CD4-positive, alpha-beta T cell (primary cell): ENCODE measurements around the gene FAM135A. TPM values are rescaled to one million over a fixed set of nuclear protein-coding genes. Genes with fewer than 3 reads are reported as not detected.

ENCODE experiments used
- ATAC-seq: fragments of 200-7000 bp; cut with Tn5 transposase; one replicate; pipeline ENCODE4 v1.10.0; 2022; ENCODE audit warnings: mild to moderate bottlenecking; ENCODE audit not compliant: poor library complexity
- CTCF ChIA-PET: fragments of 350-600 bp; sonication (Branson Sonifier 250); formaldehyde crosslinking; loops from one replicate; lab custom pipeline; 2021; ENCODE audit warnings: antibody characterized with exemption, inconsistent platforms; lab: Charles Lee
- POLR2A ChIA-PET: fragments of 350-600 bp; sonication (Branson Sonifier 250); formaldehyde crosslinking; loops from one replicate; lab custom pipeline; 2021; ENCODE audit warnings: antibody characterized with exemption, inconsistent platforms; lab: Charles Lee
- DNase-seq, 14 experiments: peaks; one replicate each; pipeline ENCODE4 v3.0.0-alpha.2; 2013 to 2020; ENCODE audit warnings: mixed read lengths in 2 of 14
- H3K27ac ChIP-seq, 2 donors: one replicate each; pipeline versions ENCODE4 v1.5.1 to v1.7.0; 2013; ENCODE audit warnings: low read length in 2 of 2, low read depth in 1 of 2, mild to moderate bottlenecking in 1 of 2
- H3K27me3 ChIP-seq, 2 experiments: 1 replicate in 1 of 2; 2 replicates in 1 of 2; pipeline versions ENCODE4 v1.6.1 to v1.7.0; 2013; ENCODE audit warnings: low read length in 2 of 2, control low read depth in 1 of 2, mild to moderate bottlenecking in 1 of 2, moderate library complexity in 1 of 2; ENCODE audit not compliant: insufficient read depth in 2 of 2, control insufficient read depth in 1 of 2
- H3K36me3 ChIP-seq: one replicate; pipeline ENCODE4 v1.6.1; 2013; ENCODE audit warnings: low read length, control low read depth; ENCODE audit not compliant: insufficient read depth
- H3K4me1 ChIP-seq: one replicate; pipeline ENCODE4 v1.6.1; 2013; ENCODE audit warnings: low read length, control low read depth; ENCODE audit not compliant: insufficient read depth
- H3K4me3 ChIP-seq: one replicate; pipeline ENCODE4 v1.5.1; 2013; ENCODE audit warnings: mild to moderate bottlenecking, low read length, moderate library complexity
- H3K9me3 ChIP-seq, 2 experiments: 1 replicate in 1 of 2; 2 replicates in 1 of 2; pipeline versions ENCODE4 v1.6.1 to v1.7.0; 2013; ENCODE audit warnings: low read length in 2 of 2, mild to moderate bottlenecking in 2 of 2, control low read depth in 1 of 2, moderate library complexity in 1 of 2; ENCODE audit not compliant: control insufficient read depth in 1 of 2, insufficient read depth in 1 of 2
- H3K27ac Mint-ChIP-seq: one replicate; pipeline ENCODE4 v1.8.0; 2020; ENCODE audit warnings: mixed read lengths
- H3K27me3 Mint-ChIP-seq: one replicate; pipeline ENCODE4 v1.8.0; 2021; ENCODE audit warnings: mixed read lengths
- H3K36me3 Mint-ChIP-seq: one replicate; pipeline ENCODE4 v1.8.0; 2021; ENCODE audit warnings: low read depth, mixed read lengths
- H3K4me1 Mint-ChIP-seq: one replicate; pipeline ENCODE4 v1.8.0; 2021; ENCODE audit warnings: low read depth, mixed read lengths
- H3K4me3 Mint-ChIP-seq: one replicate; pipeline ENCODE4 v1.8.0; 2020; ENCODE audit warnings: mild to moderate bottlenecking, mixed read lengths
- H3K9me3 Mint-ChIP-seq: one replicate; pipeline ENCODE4 v1.8.0; 2020; ENCODE audit warnings: mixed read lengths
- CTCF ChIP-seq: fragments of 200-600 bp; IDR thresholded peaks from one replicate; pipeline ENCODE4 v1.8.0; 2022; ENCODE audit warnings: antibody characterized with exemption, mild to moderate bottlenecking
- intact Hi-C, 2 experiments: fragments of 100-400 bp; cut with DNase I in 1 of 2; cut with micrococcal nuclease in 1 of 2; formaldehyde crosslinking; loops; one replicate each; pipeline versions ENCODE4 v1.15.1 to v1.9.0; 2023 to 2025; cut with DNase I, micrococcal nuclease
- total RNA-seq, 174 experiments: library from RNA in 2 of 174; stranded (reverse) in 2 of 174; gene quantifications; one replicate each; pipeline ENCODE4 v1.2.3 and lab custom pipeline; 2021 to 2026

FAM135A gene
- total RNA-seq, 2 experiments from 2014 or later: 5.6 to 6.6 TPM

- H3K4me3 Mint-ChIP-seq: no peak overlapping the region
Measured at GRCh38 chr6:70370496-70370895, 42.8 kb upstream of the FAM135A start.

GRCh38 chr6:70371454-70372105 lies 41.7 kb upstream of the FAM135A start:
- no peaks in the 10 kb centered on the region for H3K36me3 Mint-ChIP-seq
- H3K27me3 ChIP-seq: no peaks in the 10 kb centered on the region
- H3K27me3 Mint-ChIP-seq: peaks cover 43% of the 10 kb centered on the region
- no peak overlapping the region for H3K27ac ChIP-seq
- H3K9me3 Mint-ChIP-seq: no peaks in the 10 kb centered on the region
- no peak overlapping the region for H3K27ac Mint-ChIP-seq
- peaks cover 3% of the 10 kb centered on the region for H3K4me1 ChIP-seq
- H3K36me3 ChIP-seq: no peaks in the 10 kb centered on the region
- H3K4me3 Mint-ChIP-seq: no peak overlapping the region
- DNase-seq (peak in 3 of 14 experiments; percentile 65 to 69 (median 69)), ATAC-seq (no peak)
- ChIA-PET POLR2A (no interaction called here), CTCF (interaction anchor here (0.6 to 1.0 kb wide), 3 partner anchors 50 to 584 kb away, joined by 3 to 4 read pairs (median 3); no protein-coding TSS in a partner anchor)
- TF ChIP-seq CTCF: peak; percentile 73
- H3K4me1 Mint-ChIP-seq: no peaks in the 10 kb centered on the region
- intact Hi-C loops: loop anchor here in 1 of 2 experiments (5.0 kb wide), 2 partner anchors 316 to 641 kb away; no protein-coding TSS in a partner anchor
- H3K9me3 ChIP-seq: no peaks in the 10 kb centered on the region
- H3K4me3 ChIP-seq: no peak overlapping the region

More at GRCh38 chr6:70370496-70370895, 42.8 kb upstream of the FAM135A start:
- no peaks in the 10 kb centered on the region for H3K27me3 ChIP-seq
- TF ChIP-seq CTCF: no peak
- no peak overlapping the region for H3K4me3 ChIP-seq
- H3K27ac ChIP-seq: no peak overlapping the region
- POLR2A ChIA-PET: no interaction called here
- H3K9me3 ChIP-seq: no peaks in the 10 kb centered on the region
- intact Hi-C loops: loop anchor here in 1 of 2 experiments (5.0 kb wide), 2 partner anchors 317 to 642 kb away; no protein-coding TSS in a partner anchor
- Mint-ChIP-seq H3K27me3 (peaks cover 35% of the 10 kb centered on the region), H3K36me3 (no peaks in the 10 kb centered on the region), H3K9me3 (no peaks in the 10 kb centered on the region), H3K4me1 (no peaks in the 10 kb centered on the region), H3K27ac (no peak overlapping the region)
- peaks cover 3% of the 10 kb centered on the region for H3K4me1 ChIP-seq
- CTCF ChIA-PET: interaction anchor here (1.0 kb wide), 1 partner anchor 316 kb away, joined by 3 read pairs; no protein-coding TSS in a partner anchor
- no peaks in the 10 kb centered on the region for H3K36me3 ChIP-seq
- no peak for DNase-seq
- ATAC-seq: no peak

GRCh38 chr6:70375166-70375565 lies 38.1 kb upstream of the FAM135A start:
- Histone ChIP-seq H3K36me3 (no peaks in the 10 kb centered on the region), H3K4me3 (no peak overlapping the region), H3K27me3 (no peaks in the 10 kb centered on the region), H3K4me1 (no peaks in the 10 kb centered on the region), H3K9me3 (no peaks in the 10 kb centered on the region), H3K27ac (no peak overlapping the region)
- no peaks in the 10 kb centered on the region for H3K9me3 Mint-ChIP-seq
- TF ChIP-seq CTCF: no peak
- H3K27ac Mint-ChIP-seq: no peak overlapping the region
- ATAC-seq (no peak), DNase-seq (no peak)
- H3K4me3 Mint-ChIP-seq: no peak overlapping the region
- POLR2A ChIA-PET: no interaction called here
- CTCF ChIA-PET: no interaction called here
- H3K36me3 Mint-ChIP-seq: no peaks in the 10 kb centered on the region
- no peaks in the 10 kb centered on the region for H3K4me1 Mint-ChIP-seq
- intact Hi-C loops: loop anchor here in 1 of 2 experiments (5.0 kb wide), 1 partner anchor 512 kb away; no protein-coding TSS in a partner anchor
- H3K27me3 Mint-ChIP-seq: peaks cover 47% of the 10 kb centered on the region
